Activated CD8-positive, alpha-beta memory T cell treated with anti-CD3 and anti-CD28 coated beads, Interleukin-2, amount 50 U/mL, for 24 hours (primary cell): ENCODE results near the gene TRIM50.
"Not testable (repeated sequence)": the region's sequence is repeated elsewhere in the genome, so short reads cannot be mapped to it uniquely, and the experiment has no call there.

Source experiments
- DNase-seq: peaks from one replicate; pipeline ENCODE4 v3.0.0-alpha.2; 2020; ENCODE audit errors: extremely low read depth

Gene TRIM50

DNA sequence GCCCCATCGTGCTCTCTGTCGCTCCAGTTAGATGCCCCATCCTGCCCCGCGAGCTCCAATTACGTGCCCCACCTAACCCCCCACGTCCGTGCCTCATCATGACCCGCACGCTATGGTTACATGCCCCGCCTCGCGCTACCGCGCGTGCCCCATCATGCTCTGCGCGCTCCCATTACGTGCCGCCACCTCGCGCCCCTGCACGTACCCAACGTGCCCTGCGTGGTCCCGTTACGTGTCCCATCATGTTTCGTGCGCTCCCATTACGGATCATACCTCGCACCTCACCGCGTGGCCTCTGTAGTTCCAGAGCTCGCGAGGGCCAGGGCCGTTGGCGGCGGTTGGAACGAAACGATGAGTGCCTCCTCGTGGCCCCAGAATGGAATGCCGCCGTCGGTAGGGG is at the start of gene TRIM50, which contains the start of gene FKBP6:
Gene TRIM50, minus strand, starts transcription at position 161 of the 400 bp plus-strand sequence. CDS start 3,295 bp downstream, outside the sequence.
Gene FKBP6, plus strand, starts transcription at position 240 of the 400 bp plus-strand sequence. CDS start 268 bp downstream, outside the sequence.
- DNase-seq: not testable (repeated sequence)

DNA sequence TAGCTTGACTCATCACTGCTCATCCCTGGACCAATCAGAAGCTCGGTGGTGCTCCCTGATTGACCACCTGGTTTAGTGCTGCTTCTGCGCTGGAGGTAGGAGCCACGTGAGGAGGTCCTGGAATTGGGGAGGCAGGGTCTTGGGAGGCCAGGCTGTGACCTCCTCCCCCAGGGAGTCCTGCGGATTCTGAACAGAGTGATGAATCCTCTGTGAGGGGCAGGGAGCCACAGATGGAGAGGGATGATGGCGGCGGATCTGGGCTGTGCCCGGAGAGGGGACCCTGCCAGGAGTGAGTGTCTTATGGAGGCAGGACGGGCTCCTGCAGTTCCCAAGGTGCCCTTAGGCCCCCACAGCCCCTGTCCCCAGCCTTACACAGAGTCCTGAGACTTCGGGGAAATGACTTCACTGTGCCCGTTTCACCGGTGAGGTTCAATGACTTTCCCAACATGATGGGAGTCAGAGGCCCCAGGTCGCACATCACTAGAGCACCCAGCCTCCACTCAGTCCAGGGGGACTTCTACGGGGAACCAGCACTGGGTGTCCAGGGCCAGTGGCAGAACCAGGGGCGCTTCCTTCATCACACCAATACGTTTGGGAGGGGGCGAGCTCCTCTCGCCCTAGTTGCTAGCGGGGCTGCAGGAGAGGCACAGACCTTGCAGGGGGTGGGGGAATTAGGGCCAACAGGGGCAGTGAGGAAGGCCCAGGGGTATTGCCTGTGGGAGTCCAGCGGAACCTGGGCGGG is 49.0 kb upstream of the TRIM50 start:
- DNase-seq: no peak

DNA sequence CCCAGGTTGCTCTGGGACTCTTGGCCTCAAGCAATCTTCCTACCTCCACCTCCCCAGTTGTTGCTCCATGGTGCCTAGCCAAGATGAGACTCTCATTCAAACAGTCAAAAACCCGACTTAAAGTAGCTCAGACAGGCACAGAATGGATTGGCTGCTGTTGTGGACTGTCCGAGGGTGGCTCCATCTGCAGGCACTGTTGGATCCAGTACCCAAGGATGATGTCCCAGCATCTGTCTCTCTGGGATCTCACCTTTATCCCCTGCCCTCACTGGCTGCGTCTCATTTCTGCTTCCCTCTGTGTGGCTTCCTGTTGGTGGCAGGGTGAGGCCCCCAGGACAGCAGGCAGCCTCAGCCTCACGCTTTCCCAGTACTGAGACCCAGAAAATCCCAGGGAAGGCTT is 48.4 kb upstream of the TRIM50 start:
- not testable (repeated sequence) for DNase-seq

DNA sequence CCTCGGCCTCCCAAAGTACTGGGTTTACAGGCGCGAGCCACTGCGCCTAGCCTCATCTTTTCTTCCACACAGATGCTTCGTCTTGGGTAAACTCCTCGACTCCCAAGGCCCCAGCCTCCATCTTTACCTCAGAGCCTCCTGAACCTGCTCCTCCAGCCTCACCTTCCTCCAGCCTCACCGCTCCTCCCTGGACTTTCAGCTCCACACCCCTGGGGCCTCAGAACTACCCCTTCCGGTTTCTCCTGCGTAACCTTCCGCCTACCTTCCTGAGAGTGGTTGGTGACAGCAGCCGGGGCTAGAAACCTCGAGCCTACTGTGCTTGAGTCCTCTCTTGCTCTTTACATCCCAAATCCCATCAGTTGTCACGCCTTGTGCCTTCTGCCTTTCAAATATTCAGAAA is 45.9 kb upstream of the TRIM50 start:
- no peak for DNase-seq

DNA sequence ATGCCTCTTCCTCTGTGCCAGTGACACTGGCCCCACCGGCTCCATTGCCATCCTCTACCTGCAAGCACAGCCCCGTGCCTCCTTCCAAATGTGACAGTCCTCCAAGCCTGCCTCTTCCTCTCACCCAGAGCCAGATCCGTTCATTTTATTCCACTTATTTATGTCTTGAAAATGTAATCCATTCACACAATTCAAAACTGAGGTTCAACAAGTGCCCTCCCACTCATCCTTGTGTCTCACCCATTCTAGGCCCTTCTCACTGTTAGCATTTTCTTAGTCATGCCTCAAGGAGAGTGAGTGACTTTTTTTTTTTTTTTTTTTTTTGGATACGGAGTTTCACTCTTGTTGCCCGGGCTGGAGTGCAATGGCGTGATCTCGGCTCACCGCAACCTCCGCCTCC is 41.7 kb upstream of the TRIM50 start:
- DNase-seq: no peak

DNA sequence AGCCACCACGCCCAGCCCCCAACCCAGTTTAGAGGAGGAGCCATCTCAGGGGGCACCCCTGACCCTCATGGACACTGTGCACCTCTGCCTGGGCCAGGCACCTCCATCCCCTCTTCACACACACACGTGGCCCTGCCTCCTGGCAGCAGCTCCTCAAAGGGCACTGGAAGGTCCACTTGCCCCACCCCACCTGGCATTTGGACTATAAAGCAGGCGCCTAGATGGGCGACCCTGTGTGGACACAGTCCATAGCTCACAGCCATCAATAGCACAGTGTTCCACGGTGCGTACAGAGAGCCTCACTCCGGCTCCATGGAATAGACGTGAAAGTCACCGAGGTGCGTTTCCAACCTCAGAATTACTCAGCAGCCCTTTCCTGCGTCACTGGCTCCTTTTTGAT is 41.1 kb upstream of the TRIM50 start:
- no peak for DNase-seq

DNA sequence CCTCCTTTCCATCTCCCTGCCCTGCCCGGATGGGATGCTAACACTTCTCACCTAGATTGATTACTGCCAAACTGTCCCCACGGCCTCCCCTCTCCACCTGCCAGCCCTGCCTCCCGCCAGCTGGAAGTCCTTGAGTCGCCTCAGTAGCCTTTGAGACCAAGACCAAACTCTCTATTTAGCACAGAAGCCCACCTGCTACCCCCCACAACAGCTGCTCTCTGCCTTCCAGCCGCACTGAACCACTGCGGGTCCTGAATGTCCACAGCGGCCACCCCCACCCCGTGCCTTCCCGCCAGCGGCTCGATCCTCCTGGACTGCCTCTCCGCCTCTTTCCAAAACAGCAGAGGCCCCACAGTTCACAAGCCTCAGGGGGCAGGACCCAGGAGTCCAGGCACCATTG is 39.1 kb upstream of the TRIM50 start:
- no peak for DNase-seq

DNA sequence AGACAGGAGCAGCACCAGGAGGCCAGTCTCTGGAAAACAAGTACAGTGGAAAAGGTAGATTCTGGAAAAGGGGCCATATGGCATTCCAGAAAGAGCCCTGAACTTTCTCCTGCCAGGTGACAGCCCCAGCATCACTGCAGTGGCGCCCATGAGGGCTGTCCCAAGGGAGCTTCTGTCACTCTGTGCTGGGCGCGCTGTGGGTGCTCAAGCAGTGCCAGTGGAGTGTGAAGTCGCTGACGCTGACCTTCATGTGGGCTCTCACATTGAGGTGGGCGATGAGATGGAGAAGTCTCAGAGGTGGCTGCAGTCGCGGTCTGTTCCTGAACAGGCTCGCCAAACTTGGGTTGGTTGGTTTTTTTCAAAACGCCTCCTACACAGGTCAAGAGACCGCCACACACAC is 38.2 kb upstream of the TRIM50 start:
- DNase-seq: no peak

DNA sequence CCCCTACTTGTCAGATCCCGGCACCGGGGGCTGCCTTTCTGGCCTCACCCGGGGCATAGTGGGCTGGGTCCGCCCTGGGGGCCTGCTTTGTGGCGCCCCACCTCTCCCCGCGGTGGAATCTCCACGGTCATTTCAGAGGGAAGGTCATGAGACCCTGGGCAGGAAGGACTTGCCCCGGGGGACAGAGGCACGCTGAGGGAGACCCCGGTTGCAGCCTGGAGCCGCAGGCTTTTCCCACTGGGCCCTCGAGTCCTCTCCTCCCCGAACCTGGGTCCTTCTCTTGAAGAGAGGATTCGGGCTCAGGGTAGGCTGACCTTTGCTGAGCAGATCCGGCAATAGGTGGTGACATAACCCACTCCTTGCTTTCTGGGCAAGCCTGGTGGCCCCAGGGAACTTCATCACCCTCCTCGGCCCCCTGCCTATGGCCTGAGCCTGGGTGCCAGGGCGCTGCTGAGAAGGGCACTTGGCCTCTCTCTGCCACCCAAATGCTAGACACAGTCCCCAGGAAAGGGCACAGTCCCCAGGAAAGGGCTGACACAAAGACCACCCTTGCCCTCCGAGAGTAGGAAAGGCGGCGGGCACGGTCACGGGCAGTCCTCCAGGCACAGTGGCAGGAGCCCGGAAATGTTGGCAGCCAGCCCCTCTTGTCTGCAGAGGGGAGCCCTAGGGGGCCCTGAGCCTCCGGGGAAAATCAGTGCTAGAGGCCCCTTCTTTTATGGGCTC is 36.3 kb upstream of the TRIM50 start:
- no peak for DNase-seq

DNA sequence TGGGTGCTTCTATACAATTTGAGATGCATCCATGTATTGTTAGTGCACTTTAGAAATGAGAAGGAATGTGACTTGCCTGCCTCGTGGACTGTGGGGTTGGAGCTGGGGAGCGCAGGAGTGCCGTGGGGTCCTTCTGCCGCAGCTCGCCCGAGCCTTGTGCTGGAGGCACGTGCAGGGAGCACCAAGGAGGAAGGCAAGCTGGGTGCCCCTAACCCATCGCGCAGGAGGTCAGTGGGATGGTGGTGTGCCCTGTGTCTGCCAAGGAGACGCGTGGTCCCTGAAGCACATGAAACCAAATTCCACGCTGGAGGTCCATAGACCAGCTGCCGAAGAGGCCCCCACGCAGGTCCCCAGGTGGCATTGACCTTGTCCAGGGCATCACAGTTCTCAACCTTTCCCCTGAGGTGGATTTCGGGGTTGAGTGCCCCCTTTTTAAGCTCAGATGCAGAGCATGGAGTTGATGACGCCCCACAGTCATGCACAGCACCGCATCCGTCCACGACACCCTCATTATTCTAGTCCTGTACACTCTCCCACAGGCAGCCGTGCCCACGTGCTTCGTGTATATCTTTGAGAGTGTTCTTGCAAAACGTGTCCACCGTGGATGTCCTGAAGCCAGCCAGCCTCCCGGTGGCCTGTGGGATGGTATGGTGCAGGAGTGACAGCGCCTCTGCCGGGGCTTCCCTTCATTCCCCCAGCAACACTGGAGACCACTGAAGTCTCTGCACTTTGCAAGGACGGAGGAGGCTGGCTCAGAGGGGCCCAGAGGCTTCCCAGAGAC is 35.5 kb upstream of the TRIM50 start:
- DNase-seq: no peak

DNA sequence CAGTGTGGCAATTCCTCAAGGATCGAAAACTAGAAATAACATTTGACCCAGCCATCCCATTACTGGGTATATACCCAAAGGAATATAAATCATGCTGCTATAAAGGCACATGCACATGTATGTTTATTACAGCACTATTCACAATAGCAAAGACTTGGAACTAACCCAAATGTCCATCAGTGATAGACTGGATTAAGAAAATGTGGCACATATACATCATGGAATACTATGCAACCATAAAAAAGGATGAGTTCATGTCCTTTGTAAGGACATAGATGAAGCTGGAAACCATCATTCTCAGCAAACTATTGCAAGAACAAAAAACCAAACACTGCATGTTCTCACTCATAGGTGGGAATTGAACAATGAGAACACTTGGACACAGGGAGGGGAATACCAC is 32.7 kb upstream of the TRIM50 start:
- not testable (repeated sequence) for DNase-seq

DNA sequence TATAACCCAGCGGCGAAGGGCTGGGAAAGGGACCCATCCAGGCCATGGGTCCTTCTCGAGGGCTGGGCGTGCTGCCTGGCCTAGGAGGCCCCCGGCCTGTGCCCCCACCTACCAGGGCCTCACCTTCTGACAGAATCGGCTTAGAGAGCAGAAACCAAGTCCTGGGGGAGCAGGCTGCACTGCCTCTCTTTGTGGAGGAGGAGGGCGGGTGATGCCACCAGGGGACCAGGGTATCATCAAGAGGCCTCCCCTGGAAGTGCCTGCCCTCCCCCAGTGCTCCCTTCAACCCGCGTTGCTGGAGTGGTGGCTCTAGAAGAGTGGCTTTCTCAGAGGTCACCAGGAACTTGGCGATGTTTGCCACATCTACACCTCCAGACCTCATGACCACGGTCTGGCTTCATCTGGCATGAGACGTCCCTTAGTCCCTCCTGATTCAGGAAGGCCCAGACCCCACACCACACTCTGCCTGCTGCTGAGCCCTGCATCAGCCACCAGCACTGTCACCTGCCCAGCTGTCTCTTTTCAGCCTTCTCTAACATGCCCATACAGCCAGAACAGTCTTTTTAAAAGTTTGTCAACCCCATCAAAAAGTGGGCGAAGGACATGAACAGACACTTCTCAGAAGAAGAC is 32.0 kb upstream of the TRIM50 start:
- DNase-seq: no peak

DNA sequence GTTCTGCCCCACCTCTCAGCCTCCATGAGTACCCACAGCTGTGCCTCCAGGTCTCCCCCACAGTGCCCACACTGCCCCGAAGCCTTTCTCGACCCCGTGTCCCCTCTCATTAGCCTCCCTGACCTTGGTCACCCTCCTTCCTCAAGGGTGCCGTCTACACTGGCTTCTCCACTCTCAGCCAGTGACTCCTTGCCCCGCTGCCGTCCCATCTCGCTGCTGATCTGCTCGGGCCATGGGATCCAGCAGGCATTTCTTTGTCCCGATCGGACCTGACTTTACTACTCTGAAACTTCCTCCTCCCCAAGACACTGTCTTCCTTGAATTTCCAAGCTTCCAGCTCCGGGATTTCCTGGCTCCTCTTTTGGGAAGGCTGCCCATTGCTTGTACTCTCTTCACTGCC is 31.4 kb upstream of the TRIM50 start:
- no peak for DNase-seq

DNA sequence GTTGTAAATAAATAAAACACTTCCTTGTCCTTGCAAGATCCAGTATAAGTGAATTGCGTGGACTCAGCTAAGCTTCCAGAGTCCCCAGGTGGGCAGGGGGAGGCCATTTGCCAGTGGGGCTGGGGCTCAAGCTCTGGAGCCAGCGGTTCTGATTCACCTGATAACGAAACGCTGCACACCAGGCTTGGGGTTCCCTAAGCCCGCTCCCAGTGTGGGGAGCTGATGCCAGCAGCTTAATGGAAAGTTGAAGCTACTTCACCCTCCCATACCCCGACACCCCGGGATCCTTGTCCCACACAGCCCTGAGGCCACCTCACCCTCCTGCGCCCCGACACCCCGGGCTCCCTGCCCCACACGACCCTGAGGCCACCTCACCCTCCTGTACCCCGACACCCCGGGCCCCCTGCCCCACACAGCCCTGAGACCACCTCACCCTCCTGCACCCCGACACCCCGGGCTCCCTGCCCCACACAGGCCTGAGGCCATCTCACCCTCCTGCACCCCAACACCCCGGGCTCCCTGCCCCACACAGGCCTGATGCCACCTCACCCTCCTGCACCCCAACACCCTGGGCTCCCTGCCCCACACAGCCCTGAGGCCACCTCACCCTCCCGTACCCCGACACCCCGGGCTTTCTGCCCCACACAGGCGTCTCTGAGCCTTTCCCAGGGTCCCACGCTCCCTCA is 30.9 kb upstream of the TRIM50 start:
- DNase-seq: no peak

DNA sequence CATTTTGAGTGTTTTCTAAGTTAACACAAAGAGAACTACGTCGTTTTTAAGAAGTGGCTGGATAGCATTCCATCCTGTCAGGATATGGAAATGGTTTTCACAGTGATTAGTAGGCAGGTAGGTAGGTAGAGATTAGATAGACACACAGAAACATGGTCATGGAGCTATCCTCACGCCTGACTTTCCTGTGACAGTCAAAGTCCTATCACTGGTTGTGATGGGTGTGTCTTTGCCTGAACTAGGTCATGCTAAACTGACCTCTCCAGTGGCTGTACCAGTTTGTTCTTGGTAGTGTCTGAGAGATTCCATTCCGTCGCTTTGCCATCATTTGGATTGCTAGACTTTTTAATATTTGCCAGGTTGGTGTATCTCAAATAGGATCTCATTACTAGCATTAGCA is 28.3 kb upstream of the TRIM50 start:
- DNase-seq: no peak

DNA sequence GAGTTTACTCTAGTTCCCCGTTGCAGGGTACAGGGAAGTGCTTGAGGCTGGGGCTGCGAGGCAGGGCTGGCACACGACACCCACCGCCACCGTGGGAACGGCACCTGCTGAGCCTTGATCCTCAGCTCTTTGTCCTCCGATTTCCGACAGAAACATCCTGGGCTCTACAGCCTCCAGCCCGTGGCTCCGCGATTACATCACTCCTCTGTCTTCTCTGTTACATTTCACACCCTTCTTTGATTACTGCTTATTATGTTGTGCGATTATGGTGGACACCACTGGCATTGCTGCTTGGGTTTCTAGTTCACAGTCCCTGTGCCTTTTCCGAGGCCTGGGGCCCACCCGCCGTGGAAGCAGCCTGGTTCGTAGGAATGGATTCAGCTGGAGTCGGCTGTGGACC is 26.9 kb upstream of the TRIM50 start:
- DNase-seq: no peak

DNA sequence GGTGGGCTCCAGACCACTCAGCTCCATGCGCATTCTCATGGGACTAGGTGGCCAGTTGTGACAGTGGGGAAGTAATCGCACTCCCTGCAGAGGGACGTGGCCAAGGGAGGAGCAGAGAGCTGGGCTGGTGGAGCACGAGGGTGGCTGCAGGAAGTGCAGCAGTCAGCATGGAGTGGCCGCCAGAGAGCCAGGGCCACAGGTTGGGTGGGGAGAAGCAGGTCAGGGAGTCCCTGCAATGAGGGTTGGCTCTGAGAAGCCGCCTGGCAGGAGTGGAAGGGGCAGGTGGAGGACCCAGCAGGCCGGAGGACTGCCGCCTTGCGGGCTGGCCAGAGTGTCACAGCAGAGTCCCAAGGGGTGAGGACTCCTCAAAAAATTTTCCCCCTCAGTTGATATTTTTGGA is 26.3 kb upstream of the TRIM50 start:
- no peak for DNase-seq

DNA sequence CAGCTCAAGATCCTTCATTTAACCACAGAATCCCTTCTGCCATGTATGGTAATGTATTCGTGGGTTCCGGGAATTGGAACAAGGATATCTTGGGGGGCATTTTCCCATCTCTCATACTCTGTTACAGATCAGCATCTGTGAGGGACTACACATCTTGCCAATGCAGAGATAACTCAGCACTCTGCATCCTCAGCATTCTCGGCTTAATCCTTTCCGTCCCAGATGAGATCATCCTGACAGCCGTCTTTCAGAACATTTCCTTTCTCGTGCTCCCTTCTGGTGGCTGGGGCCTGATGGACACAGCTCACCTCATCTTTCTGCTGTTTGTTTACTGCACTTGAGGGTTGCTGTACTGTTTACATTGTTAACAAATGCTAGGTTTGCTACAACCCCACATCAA is 25.4 kb upstream of the TRIM50 start:
- no peak for DNase-seq

DNA sequence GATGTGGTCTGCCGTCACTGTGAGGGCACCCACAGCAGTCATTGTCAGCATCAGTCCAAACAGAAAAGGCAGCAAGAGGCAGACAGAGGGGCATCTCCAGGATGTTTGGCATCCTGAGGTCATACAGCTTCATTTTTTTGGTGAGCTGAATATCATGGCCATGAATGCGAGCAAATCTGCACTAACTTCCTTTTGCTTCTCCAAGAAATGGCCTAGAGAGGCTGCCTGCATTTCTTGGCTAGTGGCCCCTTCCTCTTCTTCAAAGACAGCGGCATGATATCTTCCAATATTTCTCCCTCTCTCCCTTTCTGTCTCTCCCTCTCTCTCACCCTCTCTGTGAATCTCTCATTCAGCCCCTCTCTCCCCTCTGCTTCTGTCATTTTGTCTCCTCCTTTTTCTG is 24.9 kb upstream of the TRIM50 start:
- DNase-seq: no peak

DNA sequence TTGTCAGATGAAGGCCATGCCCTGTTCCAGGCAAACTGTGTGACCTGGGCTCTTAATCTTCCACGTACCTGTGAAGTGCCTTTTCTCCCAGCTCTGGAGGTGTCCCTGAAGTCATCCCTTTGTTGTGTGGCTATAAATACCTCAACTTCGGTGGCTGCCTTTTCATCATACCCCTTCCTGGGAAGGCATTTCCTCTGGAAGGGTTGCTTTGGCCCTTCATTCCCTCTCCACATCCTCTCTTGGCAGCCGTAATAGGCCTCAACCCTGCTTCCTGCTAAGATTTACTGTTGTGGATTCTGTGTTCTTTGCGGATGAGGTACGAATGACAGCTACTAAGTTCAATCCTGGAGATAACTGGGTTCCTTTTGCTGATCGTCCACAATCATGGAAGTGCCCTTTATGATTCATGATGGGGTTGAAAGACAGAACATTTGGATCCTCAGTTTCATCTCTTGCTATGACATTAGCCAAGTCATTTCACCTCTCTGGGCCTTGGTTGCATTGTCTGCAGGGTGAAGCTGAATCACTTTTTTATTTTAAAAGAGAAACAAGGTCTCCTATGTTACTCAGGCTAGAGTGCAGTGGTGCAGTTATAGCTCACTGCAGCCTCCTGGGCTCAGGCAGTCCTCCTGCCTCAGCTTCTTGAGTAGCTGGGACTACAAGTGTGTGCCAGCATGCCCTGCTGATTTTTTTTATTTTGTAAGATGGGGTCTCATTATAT is 23.7 kb upstream of the TRIM50 start:
- DNase-seq: no peak
